SW 1271 (cell line): ENCODE data around the gene FRY.
"Not testable (repeated sequence)": the region's sequence is repeated elsewhere in the genome, so short reads cannot be mapped to it uniquely, and the experiment has no call there.

Experiments
- DNase-seq, 2 experiments: peaks; one replicate each; lab custom pipeline; 2025; lab: John Stamatoyannopoulos, UW

FRY gene

DNA sequence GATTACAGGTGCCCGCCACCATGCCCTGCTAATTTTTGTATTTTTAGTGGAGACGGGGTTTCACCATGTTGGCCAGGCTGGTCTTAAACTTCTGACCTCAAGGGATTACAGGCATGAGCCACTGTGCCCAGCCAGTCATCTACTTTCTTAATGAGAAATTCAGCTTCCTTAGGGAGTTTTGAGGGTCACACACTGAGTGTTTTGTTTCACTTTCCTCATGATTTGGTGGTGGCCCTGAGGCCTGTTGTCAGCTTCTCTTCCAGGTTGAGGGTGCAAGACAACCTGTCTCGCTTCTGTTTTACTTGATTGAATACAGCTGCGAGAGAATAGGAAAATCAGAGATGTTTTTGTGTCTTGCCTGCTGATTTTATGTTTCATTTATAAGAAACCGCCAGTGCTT, 9.9 kb downstream of the FRY start:
- DNase-seq = no peak

DNA sequence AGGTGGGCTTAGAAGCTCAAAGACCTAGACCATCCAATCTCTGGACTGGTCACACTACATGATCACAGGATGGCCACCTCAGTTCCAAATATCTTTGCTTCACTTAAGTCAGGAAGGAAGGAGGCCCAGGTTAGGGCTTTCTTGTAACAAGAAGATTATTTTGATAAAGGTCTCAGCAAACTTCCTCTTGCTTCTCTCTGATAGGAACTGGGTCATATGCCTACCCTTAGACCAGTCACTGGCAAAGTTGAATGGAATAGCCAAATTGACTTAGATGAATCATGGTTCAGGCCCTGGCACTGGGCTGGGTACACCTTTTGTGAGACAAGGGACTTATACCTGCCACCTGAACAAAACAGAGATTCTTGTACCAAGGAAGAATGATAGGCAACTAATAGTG, 11.0 kb downstream of the FRY start:
- DNase-seq = no peak

DNA sequence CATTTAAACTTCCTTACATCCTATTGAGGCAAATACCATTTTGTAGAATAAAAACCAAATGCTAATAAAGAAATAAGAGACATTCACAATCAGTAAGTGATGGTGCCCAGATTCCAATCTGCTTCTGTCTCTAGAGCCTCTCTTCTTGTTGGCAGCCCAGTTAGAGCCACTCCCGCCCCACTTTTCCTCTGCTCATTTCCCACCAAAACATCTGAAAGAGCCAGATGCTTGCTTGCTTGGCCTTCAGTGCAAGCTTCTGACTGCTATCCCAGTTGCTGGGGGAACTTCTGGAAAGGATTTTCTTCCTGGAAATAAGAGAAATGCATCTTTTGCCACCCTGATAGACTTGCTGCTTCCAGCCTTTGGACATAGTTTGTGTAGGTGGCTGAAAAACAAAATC, 12.9 kb downstream of the FRY start:
- no peak for DNase-seq

DNA sequence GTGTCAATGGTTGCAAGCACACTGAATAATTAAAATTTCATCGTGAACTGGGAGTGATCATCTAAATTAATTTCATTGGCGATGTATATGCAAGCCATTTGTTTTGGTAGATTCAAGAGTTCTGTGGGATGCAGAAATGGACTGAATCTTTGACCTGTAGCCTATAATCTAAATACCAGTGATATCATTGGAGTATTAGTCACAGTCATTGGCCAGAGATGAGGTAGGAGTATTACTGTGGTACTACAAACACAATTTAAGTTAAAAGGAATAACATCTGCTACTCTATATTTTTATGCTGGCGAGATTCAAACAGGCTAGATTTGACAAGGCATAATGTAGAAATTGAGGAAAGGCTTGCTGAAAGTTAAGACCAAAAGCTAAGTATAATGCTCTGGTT, 14.0 kb downstream of the FRY start:
- no peak for DNase-seq

DNA sequence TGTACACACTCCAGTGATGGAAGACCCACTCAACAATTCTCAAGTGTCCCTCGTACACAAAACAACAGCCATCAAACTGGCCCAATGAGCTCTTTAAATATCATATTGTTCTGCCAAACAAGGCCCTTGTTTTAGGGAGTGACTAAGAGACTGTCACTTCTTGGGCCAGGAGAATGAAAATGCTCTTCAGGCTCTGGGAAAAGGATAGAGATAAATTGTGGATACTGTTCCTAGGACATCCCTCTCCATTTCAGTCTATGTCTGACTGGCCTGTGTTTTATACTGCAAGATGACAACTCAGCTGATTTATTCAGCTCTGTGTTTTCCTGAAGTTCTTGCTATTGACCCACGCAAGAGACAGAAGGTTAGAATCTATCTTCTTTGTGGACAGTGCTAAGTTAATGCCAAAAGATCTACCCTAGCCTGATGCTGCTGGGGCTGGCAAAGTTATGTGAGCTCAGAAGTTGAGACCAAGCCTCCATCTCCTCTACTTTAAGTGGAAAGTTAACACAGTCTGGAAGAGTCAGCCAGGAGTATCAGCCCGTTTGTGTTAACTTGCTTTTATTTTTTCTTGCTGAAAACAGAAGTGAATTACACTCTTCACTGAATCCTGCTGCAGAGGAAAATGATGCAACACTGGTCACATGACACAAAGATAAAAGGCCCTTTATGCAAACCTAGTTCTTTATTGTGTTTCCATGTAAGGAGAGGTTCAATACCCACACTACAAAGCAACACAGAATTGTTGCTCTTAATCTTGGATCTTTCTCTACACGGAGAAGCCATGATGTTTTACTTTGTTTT, 14.6 kb downstream of the FRY start:
- no peak for DNase-seq

GRCh38 chr13:32047088-32047487, 15.5 kb downstream of the FRY start:
- no peak for DNase-seq

DNA sequence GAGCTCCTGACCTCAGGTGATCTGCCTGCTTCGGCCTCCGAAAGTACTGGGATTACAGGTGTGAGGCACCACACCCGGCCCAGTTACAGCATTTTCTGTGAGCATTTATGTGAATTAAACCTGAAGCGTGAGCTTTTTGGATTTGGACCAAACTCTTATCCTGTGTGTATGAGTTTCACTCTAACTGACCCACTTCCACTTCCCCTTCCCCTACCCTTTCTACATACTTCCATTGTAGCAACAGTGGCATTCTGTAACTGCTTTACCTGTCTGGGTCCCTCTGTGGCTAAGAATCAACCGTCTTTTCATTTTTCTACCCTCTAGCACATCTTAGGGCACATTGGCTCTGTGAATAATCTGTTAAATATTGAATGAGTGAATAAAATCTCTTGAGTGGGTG, 16.2 kb downstream of the FRY start:
- no peak for DNase-seq

DNA sequence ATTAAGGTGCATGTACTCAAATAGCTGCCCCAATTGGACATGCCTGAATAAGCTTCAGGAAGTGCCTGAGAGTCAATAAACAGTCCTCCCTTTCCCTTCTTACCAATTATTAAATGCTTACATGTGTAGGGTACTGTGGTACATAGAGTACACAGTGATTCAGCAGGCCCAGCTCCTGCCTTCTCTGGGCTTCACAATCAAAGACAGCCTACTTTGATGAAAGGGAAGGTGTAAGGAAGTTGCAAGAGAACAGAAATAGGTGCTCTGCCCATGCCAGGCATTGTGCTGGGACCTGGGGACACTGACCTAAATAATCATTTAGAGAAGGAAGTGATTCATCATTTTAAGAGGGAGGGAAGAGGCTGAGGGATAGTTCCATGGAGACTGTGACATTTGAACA, 17.2 kb downstream of the FRY start:
- no peak for DNase-seq

GRCh38 chr13:32051156-32051555, 19.6 kb downstream of the FRY start:
- DNase-seq = no peak

DNA sequence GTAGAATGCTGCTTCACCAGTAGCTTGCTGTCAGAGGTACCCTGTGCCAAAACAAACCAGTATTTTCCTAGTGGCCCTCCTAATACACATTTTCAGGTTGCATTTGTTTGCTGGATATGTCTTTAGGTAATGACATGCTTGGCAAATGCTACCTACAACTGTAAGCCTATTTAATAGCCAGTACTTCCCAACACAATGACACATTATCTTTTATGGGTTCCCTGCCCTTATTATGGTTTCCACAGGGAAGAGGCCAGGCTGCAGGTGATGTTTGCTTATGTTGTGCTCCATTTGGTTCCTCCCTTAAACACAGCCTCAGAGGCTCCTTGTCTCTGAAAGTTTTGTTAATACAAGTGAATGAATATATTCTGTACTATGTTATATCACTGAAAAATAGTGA, 24.7 kb downstream of the FRY start:
- DNase-seq = no peak

DNA sequence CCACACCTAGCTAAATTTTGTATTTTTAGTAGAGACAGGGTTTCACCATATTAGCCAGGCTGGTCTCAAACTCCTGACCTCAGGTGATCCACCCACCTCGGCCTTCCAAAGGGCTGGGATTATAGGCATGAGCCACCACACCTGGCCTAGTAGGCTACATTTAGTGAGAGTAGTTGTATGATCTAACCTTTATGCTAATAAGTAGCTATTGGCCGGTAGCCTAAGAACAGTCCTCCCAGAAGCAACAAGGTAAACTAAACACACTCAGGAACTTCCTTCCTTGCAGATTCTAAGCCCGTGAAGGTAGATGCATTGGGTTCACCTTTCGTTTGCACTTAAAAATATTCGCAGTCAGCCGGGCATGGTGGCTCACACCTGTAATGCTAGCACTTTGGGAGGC, 25.8 kb downstream of the FRY start:
- not testable (repeated sequence) for DNase-seq

DNA sequence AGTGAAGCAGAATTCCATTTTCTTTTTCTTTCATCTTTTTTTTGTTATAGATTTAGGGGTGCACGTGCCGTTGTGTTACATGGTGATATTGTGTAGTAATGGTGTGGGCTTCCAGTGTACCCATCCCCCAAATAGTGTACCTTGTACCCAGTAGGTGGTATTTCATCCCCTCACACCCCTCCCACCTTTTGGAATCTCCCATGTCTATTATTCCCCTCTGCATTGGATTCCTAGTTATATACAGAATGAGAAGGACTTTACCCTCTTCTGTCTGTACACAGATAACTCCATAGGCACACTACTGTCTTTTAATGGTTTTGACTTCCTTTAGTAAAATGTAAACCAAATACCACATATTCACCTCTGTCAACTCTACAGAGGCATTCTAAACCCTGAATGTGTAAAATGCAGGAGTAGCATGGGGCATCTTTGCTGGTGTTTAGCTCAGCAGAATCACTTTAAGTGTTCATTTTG, 28.0 kb downstream of the FRY start:
- no peak for DNase-seq

DNA sequence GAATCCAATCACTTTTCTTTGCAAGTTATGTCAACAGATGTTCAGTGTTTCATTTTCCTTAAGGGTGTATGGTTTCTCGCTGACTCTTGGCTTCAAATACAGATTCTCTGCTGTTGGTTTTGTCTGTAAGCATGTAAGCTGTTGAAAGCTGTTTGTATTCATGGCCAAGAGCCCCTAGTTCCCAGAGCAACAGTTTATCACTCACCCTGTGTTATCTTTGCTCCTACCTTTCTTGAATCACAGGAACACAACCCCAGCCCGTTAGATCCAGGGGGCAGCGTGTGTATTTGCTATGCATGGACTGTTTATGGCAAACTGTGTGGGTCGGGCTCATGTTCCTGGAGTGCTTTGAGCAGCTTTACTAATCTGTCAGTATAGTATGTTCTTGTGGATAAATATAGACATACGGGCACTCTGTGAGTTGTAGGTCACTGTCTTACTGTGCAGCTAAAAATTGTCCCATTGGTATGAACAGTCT, 28.9 kb downstream of the FRY start:
- no peak for DNase-seq

DNA sequence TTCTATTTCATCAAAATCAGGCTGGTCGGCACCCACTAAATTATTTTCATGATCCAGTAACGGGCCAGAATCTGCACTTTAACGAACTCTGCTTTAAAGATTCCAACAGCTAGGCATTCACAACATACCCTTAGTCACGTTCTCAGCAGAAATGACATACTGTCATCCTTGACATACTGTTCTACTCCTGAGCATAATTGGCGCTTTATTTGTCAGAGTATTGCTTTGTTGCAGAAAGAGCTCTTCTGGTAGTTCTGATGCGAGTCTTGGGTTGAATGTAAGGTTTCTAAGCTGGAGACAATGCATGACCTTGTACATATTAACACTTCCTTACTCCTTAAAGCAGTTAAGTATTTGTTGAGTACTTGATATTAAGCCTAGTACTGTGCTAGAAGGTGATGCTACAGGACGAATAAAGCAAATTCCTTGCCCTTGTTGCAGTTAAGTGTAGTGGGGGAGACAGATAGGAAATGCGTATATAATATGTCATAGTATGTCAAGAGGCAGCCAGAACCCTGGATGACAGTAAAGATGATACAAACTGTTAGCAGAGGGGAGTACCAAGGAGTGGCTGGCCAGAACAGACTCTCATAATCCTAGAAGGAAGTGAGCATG, 32.2 kb downstream of the FRY start:
- no peak for DNase-seq

GRCh38 chr13:32067149-32067961, 35.8 kb downstream of the FRY start:
- no peak for DNase-seq

GRCh38 chr13:32068255-32068654, 36.7 kb downstream of the FRY start:
- DNase-seq = no peak

DNA sequence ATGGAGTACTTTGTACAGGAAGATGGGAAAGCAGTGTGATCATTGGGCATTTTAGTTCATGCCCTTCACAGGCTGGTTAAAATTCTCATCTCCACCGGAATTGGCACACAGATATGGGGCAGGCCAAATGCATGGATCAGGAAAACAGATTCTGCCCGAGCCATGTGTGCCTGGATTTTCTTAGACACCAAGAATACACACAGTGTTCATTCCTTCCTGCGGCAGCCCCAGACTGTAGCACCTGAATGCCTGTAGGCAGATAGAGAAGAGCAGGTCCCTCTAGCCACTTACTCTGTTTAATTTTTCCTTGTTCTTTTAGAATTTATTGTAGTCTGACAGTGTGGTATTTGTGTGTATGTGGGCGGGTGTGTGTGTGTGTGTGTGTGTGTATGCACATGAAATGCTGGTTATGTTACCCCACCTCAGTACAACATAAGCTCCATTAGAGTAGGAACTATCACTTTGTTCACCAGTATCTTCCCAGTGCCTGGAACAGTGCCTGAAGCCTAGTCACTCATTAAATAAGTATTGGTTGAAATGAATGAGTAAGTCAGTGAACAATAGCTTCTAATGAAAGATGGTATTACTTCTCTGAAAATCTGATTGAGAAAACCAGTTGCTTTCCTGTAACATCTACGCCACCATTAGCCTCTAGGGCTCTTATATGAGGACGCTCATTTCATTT, 41.7 kb downstream of the FRY start:
- DNase-seq = no peak

DNA sequence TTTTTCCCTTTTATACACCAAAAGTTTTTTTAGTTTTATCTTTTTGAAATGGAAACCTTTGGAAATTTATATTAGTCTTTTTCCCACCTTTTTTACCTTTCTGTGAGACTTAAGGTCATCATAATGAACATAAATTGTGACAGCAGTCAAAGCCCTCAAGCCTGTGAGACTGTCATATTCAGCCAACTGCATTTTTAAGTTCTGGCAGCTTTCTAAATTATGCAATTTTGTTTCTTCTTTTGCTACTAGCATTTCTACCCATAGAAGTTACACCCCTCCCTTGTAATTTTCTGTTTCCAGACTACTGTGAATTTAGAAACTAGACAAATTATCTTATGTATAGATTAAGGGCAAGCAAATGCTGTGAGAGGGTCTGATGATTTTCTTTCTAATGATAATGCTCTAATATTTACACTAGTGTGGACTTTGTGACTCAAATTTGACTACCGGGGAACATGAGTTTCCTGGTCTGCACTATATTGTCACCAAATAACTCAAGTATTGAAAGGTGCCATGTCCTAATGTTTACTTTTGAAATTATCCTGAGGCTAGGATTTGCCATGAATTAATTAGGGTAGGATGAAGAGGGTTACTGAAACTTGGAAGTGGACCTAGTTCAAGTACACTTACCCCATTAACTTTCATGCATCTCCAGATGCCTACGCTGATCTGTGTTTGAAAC, 43.7 kb downstream of the FRY start:
- no peak for DNase-seq

GRCh38 chr13:32079587-32079986, 48.0 kb downstream of the FRY start:
- no peak for DNase-seq

DNA sequence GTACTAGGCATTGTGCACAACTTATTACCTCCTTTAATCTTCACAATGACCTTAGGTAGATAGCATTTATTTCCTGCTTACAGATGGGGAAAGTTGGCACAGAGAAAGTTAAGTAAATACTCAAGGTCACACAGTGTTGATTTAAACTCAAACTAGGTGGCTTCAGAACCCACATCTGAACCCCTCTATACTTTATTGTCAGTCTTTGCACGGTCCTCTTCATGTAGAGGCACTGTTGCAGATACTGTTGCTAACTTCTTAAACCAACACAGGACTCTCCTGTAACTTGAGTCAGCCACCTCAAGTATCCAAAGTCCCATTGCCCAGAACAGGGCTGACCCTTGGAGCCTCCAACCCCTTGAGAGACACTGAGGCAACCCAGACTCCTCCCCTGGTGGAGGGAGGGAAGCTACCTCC, 48.8 kb downstream of the FRY start:
- DNase-seq = no peak

DNA sequence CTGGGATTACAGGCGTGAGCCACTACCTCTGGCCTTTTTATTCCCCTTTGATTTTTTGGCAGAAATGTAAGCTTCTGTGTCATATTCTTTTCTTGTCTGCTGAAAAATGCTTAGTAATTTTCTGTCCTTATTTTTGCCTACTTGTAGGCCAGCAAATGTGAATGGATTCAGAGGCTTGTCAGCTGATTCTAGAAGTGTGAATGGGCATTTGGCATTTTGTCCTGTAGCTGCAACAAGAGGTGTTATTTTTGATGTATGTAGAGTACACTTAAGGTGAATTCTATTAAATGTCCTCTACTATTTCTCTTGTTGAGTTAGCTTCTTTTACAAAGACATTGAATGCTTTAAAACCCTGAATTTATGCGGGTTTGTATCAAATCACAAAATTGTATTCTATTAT, 50.0 kb downstream of the FRY start:
- no peak for DNase-seq

DNA sequence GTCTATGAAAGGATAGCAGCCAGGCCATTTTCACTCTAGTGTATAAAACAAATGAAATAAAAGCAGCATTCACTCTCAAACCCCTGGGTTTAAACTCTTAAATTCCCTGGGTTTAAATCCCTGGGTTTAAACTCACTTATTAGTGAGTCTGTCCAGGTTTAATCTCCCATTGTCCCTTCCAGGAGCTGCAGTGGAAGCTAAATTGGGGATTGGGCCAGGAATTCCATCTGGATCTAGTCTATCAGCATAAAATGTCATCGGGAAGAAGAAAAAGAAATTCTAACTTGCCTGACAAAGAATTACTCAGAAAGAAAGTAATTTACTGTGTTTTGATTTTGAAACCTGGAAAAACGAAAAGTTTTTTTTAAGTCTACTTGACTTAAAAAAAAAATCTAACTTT, 54.8 kb downstream of the FRY start:
- DNase-seq = no peak
